ENCODE results near the gene RANBP3.

RANBP3 gene

GRCh38 chr19:5917431-5918107, 60.4 kb downstream of the RANBP3 start:
- Histone ChIP-seq H3K4me1 (ENCODE audit: insufficient read depth, poor library complexity, severe bottlenecking) (peaks cover 9% of the 10 kb centered on the region), H3K27me3 (ENCODE audit: insufficient read depth, poor library complexity, severe bottlenecking) (no peaks in the 10 kb centered on the region), H3K9me3 (ENCODE audit: severe bottlenecking) (no peaks in the 10 kb centered on the region), H3K27ac (ENCODE audit: poor library complexity, severe bottlenecking) (no peak overlapping the region), H3K4me3 (ENCODE audit: severe bottlenecking) (no peak overlapping the region), H3K36me3 (ENCODE audit: low read depth) (peaks cover 8% of the 10 kb centered on the region)
- TF ChIP-seq CTCF (IDR thresholded peaks at IDR 0.05; ENCODE audit: poor library complexity, severe bottlenecking), result no peak
- DNase-seq (ENCODE audit: low spot score) (no peak), ATAC-seq (ENCODE audit: low read depth) (no peak)

- no peak for ATAC-seq (ENCODE audit: low read depth)
- no peak overlapping the region for H3K27ac ChIP-seq (ENCODE audit: poor library complexity, severe bottlenecking)
- no peaks in the 10 kb centered on the region for H3K9me3 ChIP-seq (ENCODE audit: severe bottlenecking)
- TF ChIP-seq CTCF (IDR thresholded peaks at IDR 0.05; ENCODE audit: poor library complexity, severe bottlenecking), result no peak
- H3K36me3 ChIP-seq (ENCODE audit: low read depth), result peaks cover 6% of the 10 kb centered on the region
- DNase-seq (ENCODE audit: low spot score), result no peak
- H3K27me3 ChIP-seq (ENCODE audit: insufficient read depth, poor library complexity, severe bottlenecking), result no peaks in the 10 kb centered on the region
- H3K4me1 ChIP-seq (ENCODE audit: insufficient read depth, poor library complexity, severe bottlenecking), result peaks cover 9% of the 10 kb centered on the region
- H3K4me3 ChIP-seq (ENCODE audit: severe bottlenecking), result no peak overlapping the region
Observed at GRCh38 chr19:5916181-5916708, 61.7 kb downstream of the RANBP3 start.

GRCh38 chr19:5915782-5916165, 62.2 kb downstream of the RANBP3 start:
- ATAC-seq (ENCODE audit: low read depth) (no peak), DNase-seq (ENCODE audit: low spot score) (no peak)
- peaks cover 10% of the 10 kb centered on the region for H3K4me1 ChIP-seq (ENCODE audit: insufficient read depth, poor library complexity, severe bottlenecking)
- no peaks in the 10 kb centered on the region for H3K9me3 ChIP-seq (ENCODE audit: severe bottlenecking)
- no peak for TF ChIP-seq CTCF (IDR thresholded peaks at IDR 0.05; ENCODE audit: poor library complexity, severe bottlenecking)
- no peak overlapping the region for H3K4me3 ChIP-seq (ENCODE audit: severe bottlenecking)
- no peak overlapping the region for H3K27ac ChIP-seq (ENCODE audit: poor library complexity, severe bottlenecking)
- no peaks in the 10 kb centered on the region for H3K27me3 ChIP-seq (ENCODE audit: insufficient read depth, poor library complexity, severe bottlenecking)
- H3K36me3 ChIP-seq (ENCODE audit: low read depth), result peaks cover 6% of the 10 kb centered on the region

- H3K27me3 ChIP-seq (ENCODE audit: insufficient read depth, poor library complexity, severe bottlenecking), result no peaks in the 10 kb centered on the region
Observed at GRCh38 chr19:5914946-5915781, 62.8 kb downstream of the RANBP3 start.

More at GRCh38 chr19:5914946-5915781, 62.8 kb downstream of the RANBP3 start:
- H3K4me1 ChIP-seq (ENCODE audit: insufficient read depth, poor library complexity, severe bottlenecking), result peaks cover 16% of the 10 kb centered on the region
- no peak for TF ChIP-seq CTCF (IDR thresholded peaks at IDR 0.05; ENCODE audit: poor library complexity, severe bottlenecking)
- DNase-seq (ENCODE audit: low spot score), result no peak
- no peak overlapping the region for H3K4me3 ChIP-seq (ENCODE audit: severe bottlenecking)
- H3K27ac ChIP-seq (ENCODE audit: poor library complexity, severe bottlenecking), result no peak overlapping the region
- no peaks in the 10 kb centered on the region for H3K9me3 ChIP-seq (ENCODE audit: severe bottlenecking)
- ATAC-seq (ENCODE audit: low read depth), result no peak
- H3K36me3 ChIP-seq (ENCODE audit: low read depth), result peaks cover 2% of the 10 kb centered on the region

Measured in RWPE2 (cell line).